GM10266 (cell line): ENCODE results near the gene KRTAP13-3.

Experiments
- DNase-seq: peaks from one replicate; pipeline ENCODE4 v3.0.0; 2012; ENCODE audit errors: extremely low spot score
- TF ChIP-seq, protein P1 (sequence below): IDR thresholded peaks from 2 replicates; pipeline ENCODE4 v1.5.1; 2012; ENCODE audit warnings: mild to moderate bottlenecking, low read depth; ENCODE audit not compliant: control insufficient read depth, insufficient read depth; ENCODE audit errors: missing control alignments

KRTAP13-3 gene

DNA sequence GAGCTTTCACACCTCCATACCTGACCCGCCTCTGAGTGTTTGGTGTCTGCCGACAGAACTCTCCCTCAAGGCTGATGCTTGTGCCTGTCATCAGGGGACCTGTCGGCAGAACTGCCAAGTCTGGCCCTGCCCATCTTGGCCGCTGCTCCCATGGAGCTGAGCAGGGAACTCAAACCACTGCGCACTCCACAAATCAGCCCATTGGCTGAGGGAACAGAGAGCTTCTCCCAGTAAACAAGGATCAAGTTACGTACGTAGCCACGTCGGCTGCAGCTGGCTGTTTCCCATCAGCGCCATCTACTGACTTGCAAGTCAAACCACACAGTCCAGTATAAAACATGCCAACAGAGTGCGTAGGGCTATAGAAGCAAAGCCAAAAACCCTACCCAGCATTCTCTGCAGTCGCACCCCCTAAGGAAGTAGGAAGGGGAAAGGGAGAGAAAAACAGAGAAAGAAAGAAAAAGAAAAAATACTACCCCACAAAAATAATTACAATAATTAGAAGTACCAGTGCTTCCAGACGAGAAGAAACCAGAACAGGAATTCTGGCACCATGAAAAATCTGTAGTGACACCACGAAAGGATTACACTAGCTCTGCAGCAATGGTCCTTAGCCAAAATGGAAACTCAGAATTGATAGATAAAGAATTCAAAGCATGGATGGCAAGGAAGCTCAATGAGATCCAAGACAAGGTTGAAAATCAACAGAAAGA lies 16.8 kb downstream of the KRTAP13-3 start:
- no peak for DNase-seq
- TF ChIP-seq, protein P1, sequence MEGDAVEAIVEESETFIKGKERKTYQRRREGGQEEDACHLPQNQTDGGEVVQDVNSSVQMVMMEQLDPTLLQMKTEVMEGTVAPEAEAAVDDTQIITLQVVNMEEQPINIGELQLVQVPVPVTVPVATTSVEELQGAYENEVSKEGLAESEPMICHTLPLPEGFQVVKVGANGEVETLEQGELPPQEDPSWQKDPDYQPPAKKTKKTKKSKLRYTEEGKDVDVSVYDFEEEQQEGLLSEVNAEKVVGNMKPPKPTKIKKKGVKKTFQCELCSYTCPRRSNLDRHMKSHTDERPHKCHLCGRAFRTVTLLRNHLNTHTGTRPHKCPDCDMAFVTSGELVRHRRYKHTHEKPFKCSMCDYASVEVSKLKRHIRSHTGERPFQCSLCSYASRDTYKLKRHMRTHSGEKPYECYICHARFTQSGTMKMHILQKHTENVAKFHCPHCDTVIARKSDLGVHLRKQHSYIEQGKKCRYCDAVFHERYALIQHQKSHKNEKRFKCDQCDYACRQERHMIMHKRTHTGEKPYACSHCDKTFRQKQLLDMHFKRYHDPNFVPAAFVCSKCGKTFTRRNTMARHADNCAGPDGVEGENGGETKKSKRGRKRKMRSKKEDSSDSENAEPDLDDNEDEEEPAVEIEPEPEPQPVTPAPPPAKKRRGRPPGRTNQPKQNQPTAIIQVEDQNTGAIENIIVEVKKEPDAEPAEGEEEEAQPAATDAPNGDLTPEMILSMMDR, result no peak

DNA sequence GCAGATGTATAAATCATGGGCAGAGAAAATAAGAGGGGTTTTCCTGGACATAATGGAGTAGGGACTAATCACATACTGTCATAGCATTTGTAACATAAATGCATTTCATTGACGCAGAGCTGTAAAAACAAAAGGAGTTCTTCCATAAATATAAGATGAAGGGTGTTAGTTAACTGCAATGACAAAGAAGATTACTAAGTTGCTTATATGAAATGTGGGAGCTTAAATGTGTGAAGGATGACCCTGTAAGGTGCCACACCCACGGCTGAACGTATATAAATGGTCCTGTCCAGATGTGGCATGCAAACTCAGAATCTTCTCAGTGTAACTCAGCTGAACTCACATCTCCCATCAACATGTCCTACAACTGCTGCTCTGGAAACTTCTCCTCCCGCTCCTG lies 30.0 kb downstream of the KRTAP13-3 start, which contains the start of gene KRTAP13-1:
Gene KRTAP13-1 (plus strand): TSS at position 301 of the 400 bp plus-strand sequence. CDS start 56 bp downstream, at position 357.
- TF ChIP-seq, protein P1, result no peak
- DNase-seq, result no peak

DNA sequence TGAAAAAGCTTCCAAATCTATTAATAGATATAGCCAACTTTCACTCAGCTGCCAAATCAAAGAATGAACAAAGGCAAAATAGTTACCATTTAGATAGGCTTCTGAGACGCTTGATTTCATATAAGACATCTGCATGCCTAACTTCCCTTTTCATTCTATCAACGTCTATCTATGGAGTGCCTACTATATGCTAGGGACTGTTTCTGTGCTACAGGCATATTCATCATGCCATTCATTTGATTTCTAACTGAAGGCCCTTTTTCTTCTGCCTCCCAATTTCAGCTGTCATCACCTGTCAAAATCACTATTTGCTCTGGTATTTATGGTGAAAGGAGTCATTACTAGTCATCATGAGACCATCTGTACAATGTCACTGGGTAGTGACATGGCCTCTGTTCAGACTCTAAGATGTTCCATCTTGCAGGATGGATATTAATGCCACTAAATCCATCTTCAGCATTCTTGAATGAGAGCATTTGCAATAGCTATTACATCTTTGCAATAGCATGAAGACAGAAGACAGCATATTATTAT lies 34.2 kb downstream of the KRTAP13-3 start:
- no peak for DNase-seq
- TF ChIP-seq, protein P1, result no peak

DNA sequence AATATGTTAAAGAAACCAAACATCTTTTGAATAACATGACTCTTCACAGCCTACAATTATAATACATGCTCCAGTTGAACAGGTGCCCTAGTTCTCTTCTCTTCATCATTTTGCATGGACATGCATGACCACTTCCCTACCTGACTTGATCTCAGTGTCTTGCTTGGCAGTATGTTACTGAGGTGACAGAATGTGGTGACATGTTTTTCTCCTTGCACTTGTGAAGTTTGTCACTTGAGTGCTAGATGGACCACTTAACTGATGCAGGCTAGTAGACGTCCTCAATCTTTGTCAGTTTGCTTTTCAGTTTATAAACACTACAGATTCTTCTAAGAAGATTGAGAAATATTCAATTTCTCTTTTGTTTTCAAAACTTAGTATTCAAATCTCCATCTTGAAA lies 43.5 kb downstream of the KRTAP13-3 start:
- no peak for DNase-seq

More for the DNA sequence above, 43.5 kb downstream of the KRTAP13-3 start:
- TF ChIP-seq, protein P1, result no peak
